H9 (cell line): Measurements from ENCODE around the gene HSD11B1L. TPM values are rescaled to one million over a fixed set of nuclear protein-coding genes. Genes with fewer than 3 reads are reported as not detected.

Source experiments
- total RNA-seq: library from RNA; stranded (reverse); gene quantifications from 2 replicates; pipeline ENCODE4 v1.2.1, GENCODE V29; 2021

Gene HSD11B1L
- total RNA-seq, 1 experiment from 2014 or later = 9.3 TPM

Other genes starting within 250 kb of the HSD11B1L start
- not detected in 2 replicates for gene ZNRF4, start 225.6 kb upstream of the HSD11B1L start, total RNA-seq
- 0.17 and 0.18 TPM in 2 replicates for gene TINCR, start 113.1 kb upstream of the HSD11B1L start, total RNA-seq
- gene SAFB2, start 58.3 kb upstream of the HSD11B1L start, total RNA-seq = 70.3 and 76.1 TPM in 2 replicates
- gene SAFB, start 57.9 kb upstream of the HSD11B1L start, total RNA-seq = 107 and 110 TPM in 2 replicates
- gene MICOS13, start 511 bp upstream of the HSD11B1L start, total RNA-seq = 23.4 and 23.8 TPM in 2 replicates
- 1,066 and 1,074 TPM in 2 replicates for gene RPL36, start 9.3 kb downstream of the HSD11B1L start, total RNA-seq
- 108 and 113 TPM in 2 replicates for gene LONP1, start 39.1 kb downstream of the HSD11B1L start, total RNA-seq
- not detected in 2 replicates for gene CATSPERD, start 39.6 kb downstream of the HSD11B1L start, total RNA-seq
- 7.1 and 8.1 TPM in 2 replicates for gene PRR22, start 103.7 kb downstream of the HSD11B1L start, total RNA-seq
- gene DUS3L, start 110.1 kb downstream of the HSD11B1L start, total RNA-seq = 61.8 and 67.0 TPM in 2 replicates
- gene NRTN, start 124.0 kb downstream of the HSD11B1L start, total RNA-seq = 4.5 and 4.6 TPM in 2 replicates
- gene FUT6, start 158.7 kb downstream of the HSD11B1L start, total RNA-seq = 0.13 TPM in 1 of 2 replicates, not detected in the other
- not detected in 2 replicates for gene FUT3, start 170.4 kb downstream of the HSD11B1L start, total RNA-seq
- not detected in 2 replicates for gene FUT5, start 189.5 kb downstream of the HSD11B1L start, total RNA-seq
- 282 TPM in 2 replicates for gene NDUFA11, start 222.8 kb downstream of the HSD11B1L start, total RNA-seq
- 1.9 and 2.2 TPM in 2 replicates for gene VMAC, start 223.8 kb downstream of the HSD11B1L start, total RNA-seq
- gene CAPS, start 233.2 kb downstream of the HSD11B1L start, total RNA-seq = 2.3 and 2.5 TPM in 2 replicates